Hematopoietic multipotent progenitor cell treated with erythropoietin and hydrocortisone succinate and interleukin-3 and kit ligand, for 8 days (in vitro differentiated cells): ENCODE results near the gene MNT.

Experiments used
- DNase-seq: peaks from one replicate; pipeline ENCODE4 v3.0.0-alpha.2; 2015

MNT gene

GRCh38 chr17:2362416-2362815, 38.4 kb downstream of the MNT start:
- no peak for DNase-seq

GRCh38 chr17:2362016-2362415, 38.8 kb downstream of the MNT start:
- DNase-seq = no peak

GRCh38 chr17:2361010-2361760, 39.7 kb downstream of the MNT start:
- no peak for DNase-seq

- DNase-seq = no peak
Measured at GRCh38 chr17:2357931-2358434, 42.9 kb downstream of the MNT start.

GRCh38 chr17:2357237-2357636, 43.6 kb downstream of the MNT start:
- no peak for DNase-seq

GRCh38 chr17:2354311-2354710, 46.5 kb downstream of the MNT start:
- no peak for DNase-seq

GRCh38 chr17:2351269-2351668, 49.6 kb downstream of the MNT start:
- no peak for DNase-seq

- DNase-seq = no peak
Measured at GRCh38 chr17:2347805-2348685, 52.8 kb downstream of the MNT start.

GRCh38 chr17:2346475-2346874, 54.4 kb downstream of the MNT start:
- DNase-seq = no peak

- no peak for DNase-seq
Measured at GRCh38 chr17:2344528-2344927, 56.3 kb downstream of the MNT start.

- DNase-seq = no peak
Measured at GRCh38 chr17:2343421-2343820, 57.4 kb downstream of the MNT start.

- DNase-seq = no peak
Measured at GRCh38 chr17:2338315-2338657, 62.6 kb downstream of the MNT start.

- peak; percentile 58 for DNase-seq
Measured at GRCh38 chr17:2337544-2338314, 63.1 kb downstream of the MNT start.

- DNase-seq = peak; percentile 45
Measured at GRCh38 chr17:2336852-2337543, 63.9 kb downstream of the MNT start, which contains the start of gene SGSM2. SGSM2 (plus strand) TSS chr17:2337501; CDS start chr17:2337689, 188 bp downstream.

GRCh38 chr17:2336215-2336851, 64.5 kb downstream of the MNT start, which contains the start of gene TSR1:
TSR1 (minus strand) TSS chr17:2336457; CDS start chr17:2336427, 30 bp downstream.
- DNase-seq = peak; percentile 92

- no peak for DNase-seq
Measured at GRCh38 chr17:2335726-2336214, 65.1 kb downstream of the MNT start.
